Measurements from ENCODE around the gene SEMA4C. TPM values are rescaled to one million over a fixed set of nuclear protein-coding genes. Genes with fewer than 3 reads are reported as not detected.

SEMA4C gene
- polyA plus RNA-seq, 1 donor from 2014 or later = 88.7 TPM

- H3K79me2 ChIP-seq (replicated peaks; ENCODE audit: insufficient read depth, low read length) = peaks cover 13% of the 10 kb centered on the region
- H2AFZ ChIP-seq (ENCODE audit: low read depth, low read length) = no peak overlapping the region
- H3K4me3 ChIP-seq (ENCODE audit: low read length) = no peak overlapping the region
- no peaks in the 10 kb centered on the region for H3K27me3 ChIP-seq (ENCODE audit: insufficient read depth, low read depth, low read length)
- H3K4me2 ChIP-seq (ENCODE audit: low read length) = no peak overlapping the region
- no peak overlapping the region for H3K9ac ChIP-seq (ENCODE audit: low read length)
- no peaks in the 10 kb centered on the region for H3K9me2 ChIP-seq (ENCODE audit: insufficient read depth, low read length)
- H4K20me1 ChIP-seq (ENCODE audit: insufficient read depth) = no peaks in the 10 kb centered on the region
- H3F3A ChIP-seq (ENCODE audit: insufficient read depth, low read length, poor library complexity, severe bottlenecking) = no peaks in the 10 kb centered on the region
- peaks cover 7% of the 10 kb centered on the region for H3K36me3 ChIP-seq (ENCODE audit: insufficient read depth, low read length)
- H3K27ac ChIP-seq (ENCODE audit: low read length) = no peak overlapping the region
- no peaks in the 10 kb centered on the region for H3K9me3 ChIP-seq (ENCODE audit: low read length)
- TF ChIP-seq MXI1 (conservative IDR thresholded peaks at IDR 0.05; ENCODE audit: poor library complexity, severe bottlenecking) (no peak), EZH2 (IDR thresholded peaks at IDR 0.05; ENCODE audit: borderline replicate concordance, insufficient read depth, low read length, poor library complexity, severe bottlenecking) (no peak), POLR2AphosphoS5 (IDR thresholded peaks at IDR 0.05) (no peak), TAF1 (IDR thresholded peaks at IDR 0.05; ENCODE audit: low read depth) (no peak), CTCF (IDR thresholded peaks at IDR 0.05; ENCODE audit: poor library complexity, severe bottlenecking) (no peak), EP300 (conservative IDR thresholded peaks at IDR 0.05; ENCODE audit: poor library complexity, severe bottlenecking) (no peak), SMC3 (conservative IDR thresholded peaks at IDR 0.05; ENCODE audit: poor library complexity) (no peak), REST (IDR thresholded peaks at IDR 0.05; ENCODE audit: borderline replicate concordance) (no peak), RAD21 (conservative IDR thresholded peaks at IDR 0.05) (no peak)
Observed at GRCh38 chr2:96824079-96824870, 45.6 kb downstream of the SEMA4C start.

- H3F3A ChIP-seq (ENCODE audit: insufficient read depth, low read length, poor library complexity, severe bottlenecking) = no peaks in the 10 kb centered on the region
- H2AFZ ChIP-seq (ENCODE audit: low read depth, low read length) = no peak overlapping the region
- no peak overlapping the region for H3K9ac ChIP-seq (ENCODE audit: low read length)
- H3K79me2 ChIP-seq (replicated peaks; ENCODE audit: insufficient read depth, low read length) = peaks cover 22% of the 10 kb centered on the region
- no peaks in the 10 kb centered on the region for H4K20me1 ChIP-seq (ENCODE audit: insufficient read depth)
- no peak overlapping the region for H3K4me2 ChIP-seq (ENCODE audit: low read length)
- no peaks in the 10 kb centered on the region for H3K9me2 ChIP-seq (ENCODE audit: insufficient read depth, low read length)
- TF ChIP-seq MXI1 (conservative IDR thresholded peaks at IDR 0.05; ENCODE audit: poor library complexity, severe bottlenecking) (no peak), REST (IDR thresholded peaks at IDR 0.05; ENCODE audit: borderline replicate concordance) (no peak), SMC3 (conservative IDR thresholded peaks at IDR 0.05; ENCODE audit: poor library complexity) (no peak), RAD21 (conservative IDR thresholded peaks at IDR 0.05) (no peak), CTCF (IDR thresholded peaks at IDR 0.05; ENCODE audit: poor library complexity, severe bottlenecking) (no peak), EZH2 (IDR thresholded peaks at IDR 0.05; ENCODE audit: borderline replicate concordance, insufficient read depth, low read length, poor library complexity, severe bottlenecking) (no peak), POLR2AphosphoS5 (IDR thresholded peaks at IDR 0.05) (no peak), EP300 (conservative IDR thresholded peaks at IDR 0.05; ENCODE audit: poor library complexity, severe bottlenecking) (no peak), TAF1 (IDR thresholded peaks at IDR 0.05; ENCODE audit: low read depth) (no peak)
- no peaks in the 10 kb centered on the region for H3K27me3 ChIP-seq (ENCODE audit: insufficient read depth, low read depth, low read length)
- H3K36me3 ChIP-seq (ENCODE audit: insufficient read depth, low read length) = peaks cover 7% of the 10 kb centered on the region
- H3K9me3 ChIP-seq (ENCODE audit: low read length) = no peaks in the 10 kb centered on the region
- no peak overlapping the region for H3K4me3 ChIP-seq (ENCODE audit: low read length)
- no peak overlapping the region for H3K27ac ChIP-seq (ENCODE audit: low read length)
Observed at GRCh38 chr2:96823198-96823597, 46.7 kb downstream of the SEMA4C start.

Measured in neural cell (in vitro differentiated cells).